Transverse colon (tissue), 4 donors: ENCODE results near the gene SUCLG2.

Experiments
- EP300 ChIP-seq: sonication (generic); formaldehyde crosslinking; IDR thresholded peaks from one replicate; pipeline ENCODE4 v1.6.1; 2017; ENCODE audit warnings: antibody characterized with exemption, low read depth
- POLR2A ChIP-seq: fragments of 450-650 bp; IDR thresholded peaks from one replicate; pipeline ENCODE4 v1.6.1; 2016; ENCODE audit warnings: antibody characterized with exemption, mild to moderate bottlenecking, moderate library complexity
- POLR2AphosphoS5 ChIP-seq, 3 donors: sonication (generic); formaldehyde crosslinking; IDR thresholded peaks; one replicate each; pipeline ENCODE4 v1.6.1; 2016; ENCODE audit warnings: antibody characterized with exemption in 3 of 3
- TF ChIP-seq, protein P1 (sequence below), 5 experiments: fragments of 200-600 bp in 3 of 5; fragments of 450-650 bp in 2 of 5; sonication (generic) in 3 of 5; IDR thresholded peaks; 1 replicate in 2 of 5; 2 replicates in 3 of 5; pipeline ENCODE4 v1.5.1; 2016 to 2017; ENCODE audit warnings: antibody characterized with exemption in 5 of 5, inconsistent platforms in 3 of 5, mild to moderate bottlenecking in 2 of 5, moderate library complexity in 1 of 5

- TF ChIP-seq, protein P1, sequence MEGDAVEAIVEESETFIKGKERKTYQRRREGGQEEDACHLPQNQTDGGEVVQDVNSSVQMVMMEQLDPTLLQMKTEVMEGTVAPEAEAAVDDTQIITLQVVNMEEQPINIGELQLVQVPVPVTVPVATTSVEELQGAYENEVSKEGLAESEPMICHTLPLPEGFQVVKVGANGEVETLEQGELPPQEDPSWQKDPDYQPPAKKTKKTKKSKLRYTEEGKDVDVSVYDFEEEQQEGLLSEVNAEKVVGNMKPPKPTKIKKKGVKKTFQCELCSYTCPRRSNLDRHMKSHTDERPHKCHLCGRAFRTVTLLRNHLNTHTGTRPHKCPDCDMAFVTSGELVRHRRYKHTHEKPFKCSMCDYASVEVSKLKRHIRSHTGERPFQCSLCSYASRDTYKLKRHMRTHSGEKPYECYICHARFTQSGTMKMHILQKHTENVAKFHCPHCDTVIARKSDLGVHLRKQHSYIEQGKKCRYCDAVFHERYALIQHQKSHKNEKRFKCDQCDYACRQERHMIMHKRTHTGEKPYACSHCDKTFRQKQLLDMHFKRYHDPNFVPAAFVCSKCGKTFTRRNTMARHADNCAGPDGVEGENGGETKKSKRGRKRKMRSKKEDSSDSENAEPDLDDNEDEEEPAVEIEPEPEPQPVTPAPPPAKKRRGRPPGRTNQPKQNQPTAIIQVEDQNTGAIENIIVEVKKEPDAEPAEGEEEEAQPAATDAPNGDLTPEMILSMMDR (IDR thresholded peaks at IDR 0.05), result no peak
- TF ChIP-seq POLR2A (no peak), POLR2AphosphoS5 (IDR thresholded peaks at IDR 0.05) (no peak), EP300 (no peak)
Observed at GRCh38 chr3:67559029-67559605, 95.3 kb downstream of the SUCLG2 start.
